Retina (tissue), 1 donor: ENCODE measurements around the gene RNF125.
"Not testable (repeated sequence)": the region's sequence is repeated elsewhere in the genome, so short reads cannot be mapped to it uniquely, and the experiment has no call there.

Experiments used
- DNase-seq: peaks from one replicate; pipeline ENCODE4 v3.0.0-alpha.2; 2016

The RNF125 gene

DNA sequence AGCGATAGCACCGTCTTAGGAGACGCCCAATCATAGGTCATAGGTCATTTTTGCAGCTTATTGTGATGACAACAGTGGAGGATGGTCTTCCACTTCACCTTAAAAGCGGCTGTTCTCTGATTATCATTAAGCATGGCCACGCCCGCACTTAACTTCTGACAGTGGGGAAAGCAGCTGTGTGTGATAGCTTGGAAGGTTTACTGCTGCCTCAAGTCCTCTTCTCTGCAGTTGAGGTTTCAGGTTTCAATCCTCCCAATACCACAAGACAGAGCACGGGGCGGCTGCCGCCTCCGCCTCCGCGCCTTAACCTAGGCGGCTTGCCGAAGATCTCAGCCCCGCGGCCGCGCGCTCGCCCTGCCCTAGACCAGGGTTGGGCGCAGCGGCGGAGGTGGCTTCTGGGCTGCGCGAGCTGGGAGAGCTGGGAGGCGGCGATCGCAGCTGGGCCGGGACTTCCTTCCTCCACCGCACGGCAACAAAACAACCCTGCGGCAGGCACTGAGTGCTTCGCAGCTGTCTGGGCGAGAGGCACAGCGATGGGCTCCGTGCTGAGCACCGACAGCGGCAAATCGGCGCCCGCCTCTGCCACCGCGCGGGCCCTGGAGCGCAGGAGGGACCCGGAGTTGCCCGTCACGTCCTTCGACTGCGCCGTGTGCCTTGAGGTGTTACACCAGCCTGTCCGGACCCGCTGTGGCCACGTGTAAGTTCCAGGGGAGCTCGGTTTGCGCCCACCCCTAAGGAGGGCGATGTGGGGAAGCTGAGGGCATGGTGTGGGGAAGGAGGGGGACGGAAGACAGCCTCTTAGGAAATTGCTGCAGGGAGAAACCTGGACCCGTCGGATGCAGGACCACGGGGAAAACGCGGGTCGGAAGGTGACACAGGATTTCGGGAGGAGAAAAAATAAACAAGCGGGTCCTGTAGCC is at the start of gene RNF125:
Gene RNF125 (plus strand): TSS at position 495 of the 920 bp plus-strand sequence. CDS start 39 bp downstream, at position 534.
- peak; percentile 91 for DNase-seq

DNA sequence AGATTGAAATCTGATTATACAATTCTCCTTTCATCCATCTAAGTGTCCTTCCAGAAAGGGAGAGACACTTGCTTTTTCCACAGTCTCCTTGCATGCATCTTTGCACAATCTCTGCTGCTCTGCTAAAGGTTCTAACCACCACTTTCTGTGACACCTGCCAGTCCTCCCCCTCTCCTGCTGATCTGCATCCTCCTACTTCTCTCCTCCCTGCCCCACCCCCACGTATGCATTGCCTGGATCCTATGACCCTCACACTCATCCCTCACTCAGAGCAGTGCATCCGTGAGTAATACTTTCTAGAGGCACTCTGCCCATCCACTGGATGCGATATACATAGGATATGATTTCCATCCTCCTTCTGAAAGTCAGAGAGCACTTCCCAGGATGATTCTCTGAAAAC is 48.0 kb upstream of the RNF125 start:
- no peak for DNase-seq

DNA sequence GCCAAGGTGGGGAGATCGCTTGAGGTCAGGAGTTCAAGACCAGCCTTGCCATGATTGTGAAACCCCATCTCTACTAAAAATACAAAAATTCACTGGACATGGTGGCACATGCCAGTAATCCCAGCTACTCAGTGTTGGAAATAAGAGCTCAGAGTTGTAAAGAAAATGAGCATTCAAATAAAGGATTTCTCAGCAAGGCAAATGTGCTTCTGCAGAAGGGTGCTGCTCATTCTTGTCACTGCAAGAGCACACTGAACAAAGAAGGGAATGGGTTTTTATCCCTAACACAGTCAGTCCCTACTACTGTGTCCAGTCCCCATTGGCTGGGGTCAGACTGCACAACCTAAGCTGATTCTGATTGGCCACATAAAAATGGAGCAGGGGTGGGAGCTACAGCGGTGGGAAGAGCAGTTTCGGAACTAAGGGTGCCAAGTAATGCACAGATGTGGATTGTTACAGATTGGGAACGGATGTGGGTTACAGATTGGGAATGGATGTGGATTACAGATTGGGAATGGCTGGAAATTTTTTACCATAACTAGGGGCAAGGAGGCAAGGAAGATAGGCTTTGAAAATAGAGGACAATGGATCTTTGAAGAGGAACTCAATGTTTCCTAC is 44.6 kb upstream of the RNF125 start:
- no peak for DNase-seq

DNA sequence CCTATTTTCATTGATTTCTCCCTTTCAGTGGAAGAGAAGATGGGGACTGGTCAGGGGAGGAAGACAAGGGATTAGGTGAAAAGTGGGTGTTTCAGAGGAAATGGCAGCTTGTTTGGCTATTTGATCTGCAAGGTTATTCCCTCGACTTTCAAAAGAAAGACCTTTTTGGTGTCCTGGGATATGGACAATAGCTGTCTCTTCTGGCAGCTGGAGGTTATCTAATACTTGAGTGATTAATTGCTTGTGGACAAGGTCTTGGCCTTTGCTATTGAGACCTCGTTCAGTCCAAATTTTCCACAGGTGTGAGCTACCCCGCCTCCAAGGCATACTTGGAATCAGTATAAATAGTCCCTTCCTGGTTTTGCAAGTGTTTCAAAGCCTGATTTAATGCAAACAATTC is 42.4 kb upstream of the RNF125 start:
- no peak for DNase-seq

DNA sequence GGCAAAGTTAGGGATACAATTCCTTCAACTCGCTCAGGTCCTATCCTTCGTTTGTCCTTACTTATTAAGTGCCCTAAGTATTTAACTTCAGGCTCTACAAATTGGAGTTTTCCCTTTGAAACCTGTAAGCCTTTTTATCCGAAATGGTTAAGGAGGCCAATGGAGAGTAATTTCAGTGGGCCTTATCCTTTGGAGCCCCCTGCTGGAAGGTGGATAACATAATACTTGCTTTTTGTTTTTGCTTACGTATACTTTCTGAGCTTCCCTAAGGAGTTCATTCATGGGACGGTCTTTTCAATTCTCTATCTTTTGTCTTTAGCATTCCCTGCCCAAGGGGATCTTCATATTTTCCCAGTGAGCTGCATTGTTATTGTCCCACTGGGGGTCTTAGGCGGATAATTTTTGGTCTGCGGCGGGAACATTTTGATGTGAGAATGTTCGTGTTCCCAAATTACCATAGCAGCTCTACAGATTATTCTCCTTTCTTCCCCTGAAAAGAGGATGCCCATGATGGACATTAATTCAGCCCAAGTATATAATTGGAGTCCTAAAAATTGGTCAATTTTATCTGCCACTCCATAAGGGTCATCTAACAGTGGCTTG is 41.3 kb upstream of the RNF125 start:
- no peak for DNase-seq

DNA sequence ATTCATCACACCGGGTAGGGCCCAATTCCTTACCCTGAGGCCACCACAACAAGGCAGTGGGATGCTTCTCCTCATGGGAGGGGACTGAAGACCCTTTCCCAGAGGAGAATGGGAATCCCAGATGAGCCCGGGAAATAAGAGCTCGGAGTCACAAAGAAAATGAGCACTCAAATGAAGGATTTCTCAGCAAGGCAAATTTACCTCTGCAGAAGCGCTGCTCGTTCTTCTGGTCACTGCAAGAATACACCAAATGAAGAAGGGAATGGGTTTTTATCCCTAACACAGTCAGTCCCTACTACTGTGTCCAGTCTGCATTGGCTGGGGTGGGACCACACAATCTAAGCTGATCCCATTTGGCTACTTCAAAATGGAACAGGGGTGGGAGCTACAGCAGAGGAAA is 40.0 kb upstream of the RNF125 start:
- no peak for DNase-seq

DNA sequence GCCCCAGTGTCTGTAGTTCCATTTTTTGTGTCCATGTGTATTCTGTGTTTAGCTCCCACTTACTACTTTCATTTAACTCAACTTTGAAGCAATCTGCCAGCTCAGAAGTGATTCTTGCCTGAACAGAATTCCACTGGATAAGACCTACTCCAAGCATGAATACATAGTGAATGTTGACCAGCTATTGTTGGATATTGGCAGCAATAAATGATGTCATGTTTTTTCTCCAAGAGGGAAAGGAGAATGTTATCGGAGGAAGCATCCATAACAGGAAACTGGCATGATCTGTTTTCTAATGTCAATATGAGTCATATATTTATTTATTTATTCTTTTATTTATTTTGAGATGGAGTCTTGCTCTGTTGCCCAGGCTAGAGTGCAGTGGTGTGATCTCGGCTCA is 38.9 kb upstream of the RNF125 start:
- no peak for DNase-seq

DNA sequence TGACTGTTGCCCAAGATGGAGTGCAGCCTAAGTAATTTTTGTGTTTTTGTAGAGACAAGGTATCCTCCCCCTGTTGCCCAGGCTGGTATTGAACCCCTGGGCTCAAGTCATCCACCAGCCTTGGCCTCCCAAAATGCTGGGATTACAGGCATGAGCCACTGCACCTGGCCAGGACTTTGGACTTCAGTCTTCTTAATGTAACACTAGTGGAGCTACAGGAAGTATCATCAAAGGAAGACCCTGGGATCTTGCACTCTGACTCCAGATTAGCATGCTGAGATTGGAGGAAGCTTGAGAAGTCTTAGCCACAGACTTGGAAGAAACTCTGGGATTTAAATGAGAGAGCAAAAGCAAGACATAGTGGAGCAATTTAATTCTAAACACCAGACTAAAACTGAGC is 37.8 kb upstream of the RNF125 start:
- DNase-seq, result no peak

DNA sequence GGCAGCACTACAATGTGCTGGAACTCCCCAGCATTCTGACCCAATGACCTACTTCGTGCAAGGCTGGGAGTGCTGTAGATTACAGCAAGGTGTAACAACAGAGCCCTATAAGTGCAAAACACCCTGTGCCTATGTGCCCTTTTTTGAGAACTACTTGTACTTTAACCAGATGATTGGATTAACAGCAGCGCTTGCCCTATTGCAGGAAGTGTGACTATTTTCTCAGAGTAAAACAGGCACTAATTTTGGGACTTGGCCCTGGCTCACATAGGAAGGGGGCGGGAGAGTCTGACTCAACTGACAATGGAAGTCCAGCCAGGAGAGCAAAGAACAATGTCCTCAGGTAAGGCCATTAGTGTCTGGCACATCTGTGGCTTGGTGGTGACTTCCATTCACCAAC is 35.6 kb upstream of the RNF125 start:
- DNase-seq, result no peak

DNA sequence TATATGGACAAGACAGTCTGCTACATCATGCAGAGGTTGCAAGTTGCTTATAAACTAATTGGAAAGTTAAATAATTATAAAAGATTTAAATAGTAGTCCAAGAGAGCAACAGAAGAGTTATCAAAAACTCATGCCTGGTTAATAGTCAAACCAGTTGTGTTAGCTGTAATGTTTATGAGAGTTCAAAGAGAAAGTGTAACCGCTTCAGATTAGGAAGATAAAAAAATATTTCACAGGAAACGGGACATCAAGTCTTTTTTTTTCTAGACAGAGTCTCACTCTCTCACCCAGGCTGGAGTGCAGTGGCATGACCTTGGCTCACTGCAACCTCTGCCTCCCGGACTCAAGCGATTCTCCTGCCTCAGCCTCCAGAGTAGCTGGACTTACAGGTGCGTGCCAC is 34.6 kb upstream of the RNF125 start:
- DNase-seq, result no peak

DNA sequence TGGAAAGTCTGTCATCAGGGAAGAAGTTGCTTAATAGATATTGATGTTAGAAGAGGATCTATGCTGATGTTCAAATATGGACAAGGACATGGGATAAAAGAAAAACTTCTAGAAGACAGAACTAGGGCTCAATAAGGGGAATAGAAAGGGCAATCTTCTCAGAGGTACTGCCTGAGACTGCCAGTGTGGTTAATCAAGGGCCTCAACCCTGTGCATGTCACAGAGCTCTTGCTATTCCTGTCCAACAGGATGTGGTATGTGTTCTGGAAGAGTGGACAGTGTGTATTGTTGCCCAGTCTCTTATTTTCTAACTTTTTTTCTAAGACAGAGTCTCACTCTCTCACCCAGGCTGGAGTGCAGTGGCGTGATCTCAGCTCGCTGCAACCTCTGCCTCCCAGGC is 27.8 kb upstream of the RNF125 start:
- no peak for DNase-seq

DNA sequence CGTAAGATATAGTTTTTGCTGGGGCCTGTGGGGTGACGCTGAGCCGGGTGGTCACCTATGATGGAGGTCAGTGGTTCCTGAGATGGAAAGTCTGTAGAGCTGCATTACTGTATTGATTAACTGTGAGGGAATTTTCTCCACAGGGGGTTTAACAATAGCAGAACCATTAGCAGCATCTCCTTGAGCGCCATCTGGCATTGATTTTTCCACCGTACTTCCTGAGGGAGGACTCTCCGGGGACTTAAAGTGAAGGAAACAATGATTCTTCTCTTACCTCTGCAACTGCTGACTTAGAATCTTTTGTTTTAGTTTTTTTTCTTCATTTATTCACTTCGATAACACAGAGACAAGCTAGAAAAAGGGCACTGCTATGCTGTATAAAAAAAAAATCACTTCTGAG is 22.6 kb upstream of the RNF125 start:
- peak; percentile 10 for DNase-seq

DNA sequence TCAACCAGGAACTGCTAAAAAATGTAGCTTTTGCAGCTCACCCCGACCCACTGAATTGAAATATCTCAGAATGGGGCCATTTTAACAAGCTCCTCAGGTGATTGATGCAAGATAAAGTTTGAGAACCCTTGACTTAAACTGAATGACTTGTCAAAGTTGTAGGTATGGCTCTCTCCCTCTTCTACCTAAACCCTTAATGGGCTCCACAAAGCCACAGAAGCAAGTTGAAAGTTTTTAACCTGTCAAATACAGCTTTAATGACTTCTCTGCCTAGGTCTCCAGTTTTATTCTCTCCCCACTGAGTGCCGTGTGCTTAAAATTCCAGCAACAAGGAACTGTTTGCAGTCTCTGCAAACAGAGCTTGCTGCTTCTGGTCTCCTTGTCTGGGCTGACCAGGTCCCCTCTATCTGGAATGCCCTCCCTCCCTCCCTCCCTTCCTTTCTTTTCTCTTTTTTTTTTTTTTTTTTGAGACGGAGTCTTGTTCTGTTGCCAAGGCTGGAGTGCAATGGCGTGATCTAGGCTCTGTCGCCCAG is 19.7 kb upstream of the RNF125 start:
- DNase-seq, result no peak

DNA sequence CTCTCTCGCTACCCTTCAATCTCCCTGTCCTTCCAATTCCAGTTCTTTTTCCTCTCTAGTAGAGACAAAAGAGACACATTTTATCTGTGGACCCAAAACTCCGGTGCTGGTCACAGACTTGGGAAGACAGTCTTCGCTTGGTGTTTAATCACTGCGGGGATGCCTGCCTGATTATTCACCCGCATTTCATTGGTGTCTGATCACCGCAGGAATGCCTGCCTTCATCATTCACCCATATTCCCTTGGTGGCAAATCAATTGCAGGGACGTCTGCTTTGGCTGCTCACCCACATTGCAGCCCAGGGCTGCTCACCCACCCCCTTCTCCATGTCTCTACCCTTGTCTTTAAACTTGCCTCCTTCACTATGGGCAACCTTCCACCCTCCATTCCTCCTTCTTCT is 17.5 kb upstream of the RNF125 start:
- not testable (repeated sequence) for DNase-seq

DNA sequence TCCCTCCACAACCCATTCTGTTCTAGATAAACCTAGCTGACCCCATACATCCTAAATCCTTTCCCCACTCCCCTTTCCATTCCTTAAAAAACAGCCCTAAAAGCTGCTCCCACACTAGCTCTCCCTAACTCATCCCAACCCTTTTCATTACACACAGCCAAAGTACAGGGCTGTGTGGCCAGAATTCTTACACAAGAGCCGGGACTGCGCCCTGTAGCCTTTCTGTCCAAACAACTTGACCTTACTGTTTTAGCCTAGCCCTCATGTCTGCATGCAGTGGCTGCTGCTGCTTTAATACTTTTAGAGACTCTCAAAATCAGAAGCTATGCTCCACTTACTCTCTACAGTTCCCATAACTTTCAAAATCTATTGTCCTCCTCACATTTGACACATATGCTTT is 14.8 kb upstream of the RNF125 start:
- DNase-seq, result not testable (repeated sequence)

DNA sequence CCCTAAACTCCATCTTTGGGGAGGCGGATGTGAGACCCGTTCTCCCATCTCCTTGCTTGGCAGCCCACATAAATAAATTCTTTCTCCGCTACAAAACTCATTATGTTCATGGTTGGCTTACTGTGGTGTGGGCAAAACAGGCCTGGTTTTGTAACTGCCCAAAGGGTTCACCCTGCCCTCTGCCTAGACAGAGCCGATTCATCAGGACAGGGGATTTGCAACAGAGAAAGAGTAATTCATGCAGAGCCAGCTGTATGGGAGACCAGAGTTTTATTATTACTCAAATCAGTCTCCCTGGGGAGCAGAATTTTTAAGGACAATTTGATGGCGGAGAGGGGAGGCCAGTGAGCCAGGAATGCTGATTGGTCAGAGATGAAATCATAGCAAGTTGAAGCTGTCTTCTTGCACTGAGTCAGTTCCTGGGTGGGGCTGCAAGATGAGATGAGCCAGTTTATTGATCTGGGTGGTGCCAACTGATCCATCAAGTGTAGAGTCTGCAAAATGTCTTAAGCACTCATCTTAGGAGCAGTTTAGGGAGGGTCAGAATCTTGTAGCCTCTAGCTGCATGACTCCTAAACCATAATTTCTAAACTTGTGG is 8.4 kb upstream of the RNF125 start:
- no peak for DNase-seq

DNA sequence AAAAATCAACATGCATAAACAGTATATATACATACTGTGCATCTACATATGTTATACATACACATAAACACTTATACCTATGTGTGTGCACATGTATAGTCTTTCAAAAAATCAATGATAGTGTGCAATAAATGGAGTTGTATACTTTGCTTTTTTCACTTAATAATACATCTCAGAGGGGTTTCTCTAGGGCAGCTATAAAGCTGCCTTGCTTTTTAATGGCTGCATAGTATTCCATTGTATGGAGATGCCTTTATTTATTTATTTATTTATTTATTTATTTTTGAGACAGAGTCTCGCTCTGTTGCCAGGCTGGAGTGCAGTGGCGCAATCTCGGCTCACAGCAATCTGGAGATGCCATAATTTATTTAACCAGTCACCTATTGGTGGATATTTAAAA is 7.4 kb upstream of the RNF125 start:
- DNase-seq, result no peak

DNA sequence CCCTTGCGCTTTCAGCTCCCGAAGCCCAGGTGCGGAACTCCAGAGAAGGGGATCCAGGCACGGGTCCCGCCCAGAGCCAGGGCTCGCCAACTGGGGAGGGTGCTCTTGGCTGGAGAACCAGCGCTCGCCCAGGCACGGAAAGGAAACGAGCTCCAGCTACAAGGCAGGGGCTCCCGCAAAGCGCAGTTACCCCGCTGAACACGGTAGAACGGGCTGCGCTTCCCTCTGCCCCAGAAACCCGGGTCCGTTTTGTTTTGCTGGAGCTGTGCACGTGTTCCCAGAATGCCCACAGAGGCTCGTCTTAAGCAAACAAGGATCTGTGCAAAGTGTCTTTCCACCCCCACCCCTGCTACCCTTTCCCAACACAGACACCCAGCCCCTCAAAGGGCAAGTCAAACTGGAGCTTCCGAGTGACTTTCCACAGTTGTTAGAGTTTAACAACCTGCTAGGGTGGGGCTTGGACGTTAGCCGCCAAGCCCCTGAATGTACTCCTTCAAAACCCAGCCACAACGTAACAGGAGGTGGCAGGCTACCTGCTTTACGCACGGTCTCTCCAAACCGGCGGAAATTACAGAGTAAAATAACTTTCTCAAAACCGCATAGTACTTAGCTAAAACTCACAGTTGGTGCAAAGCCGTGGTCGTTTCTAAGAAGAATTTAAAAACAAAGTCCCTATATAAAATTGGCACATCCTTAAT is 775 bp downstream of the RNF125 start:
- no peak for DNase-seq

DNA sequence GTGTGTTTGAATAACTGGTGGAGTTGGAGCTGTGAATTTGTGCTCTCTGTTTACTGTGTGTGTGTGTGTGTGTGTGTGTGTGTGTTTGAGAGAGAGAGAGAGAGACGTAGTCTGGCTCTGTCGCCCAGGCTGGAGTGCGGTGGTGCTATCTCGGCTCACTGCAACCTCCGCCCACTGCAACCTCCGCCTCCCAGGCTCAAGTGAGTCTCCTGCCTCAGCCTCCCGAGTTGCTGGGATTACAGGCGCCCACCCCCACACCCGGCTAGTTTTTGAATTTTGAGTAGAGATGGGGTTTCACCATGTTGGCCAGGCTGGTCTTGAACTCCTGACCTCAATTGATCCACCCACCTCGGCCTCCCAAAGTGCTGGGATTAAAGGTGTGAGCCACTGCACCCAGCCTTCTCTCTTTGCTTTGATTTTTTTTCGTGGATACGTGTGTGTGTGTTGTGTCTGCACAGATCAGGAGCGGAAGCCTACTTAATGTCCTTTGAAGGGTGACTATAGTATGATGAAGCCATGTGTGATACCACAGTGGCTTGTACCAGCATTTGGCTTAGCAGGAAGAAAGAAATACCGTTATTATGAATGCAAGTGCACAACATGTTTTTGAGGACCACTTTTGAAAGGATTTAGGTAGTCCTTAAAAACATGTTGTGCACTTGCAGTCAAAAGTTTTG is 1.5 kb downstream of the RNF125 start:
- not testable (repeated sequence) for DNase-seq

DNA sequence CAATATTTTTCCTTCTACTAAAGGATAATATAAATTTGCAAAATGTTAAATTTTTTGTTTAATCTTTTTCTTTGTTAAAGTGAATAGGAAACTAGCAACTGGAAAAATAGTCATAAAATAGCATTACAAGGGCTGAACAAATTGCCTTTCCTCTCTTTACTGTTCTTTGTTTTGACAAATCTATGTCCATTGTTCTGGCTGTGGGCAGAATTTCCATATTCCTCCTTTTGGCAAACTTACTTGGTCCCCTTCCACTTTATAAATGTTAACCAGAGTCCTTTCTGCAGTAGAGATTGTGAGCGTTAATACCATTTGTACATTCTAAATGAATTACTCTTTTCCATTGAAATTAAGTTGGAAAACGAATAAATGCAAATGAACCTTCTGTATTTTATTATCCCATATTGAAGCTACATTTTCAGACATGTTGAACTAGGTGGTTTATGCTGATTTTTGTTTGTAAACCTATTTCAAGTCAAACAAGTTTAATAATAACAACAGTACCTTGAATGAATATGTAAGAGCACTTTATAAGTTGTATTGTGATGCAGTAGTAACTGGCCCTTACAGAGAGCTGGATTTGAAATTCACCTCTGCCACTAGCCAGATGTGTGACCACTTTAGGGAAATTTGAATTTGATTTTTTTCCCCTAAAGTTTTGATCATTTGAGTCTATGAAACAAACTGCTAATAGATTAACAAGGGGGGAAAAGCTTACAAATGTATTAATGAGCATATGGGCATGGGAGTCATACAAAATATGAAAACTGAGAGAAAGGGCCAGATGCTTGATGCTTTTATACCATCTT is 3.3 kb downstream of the RNF125 start:
- DNase-seq, result no peak

DNA sequence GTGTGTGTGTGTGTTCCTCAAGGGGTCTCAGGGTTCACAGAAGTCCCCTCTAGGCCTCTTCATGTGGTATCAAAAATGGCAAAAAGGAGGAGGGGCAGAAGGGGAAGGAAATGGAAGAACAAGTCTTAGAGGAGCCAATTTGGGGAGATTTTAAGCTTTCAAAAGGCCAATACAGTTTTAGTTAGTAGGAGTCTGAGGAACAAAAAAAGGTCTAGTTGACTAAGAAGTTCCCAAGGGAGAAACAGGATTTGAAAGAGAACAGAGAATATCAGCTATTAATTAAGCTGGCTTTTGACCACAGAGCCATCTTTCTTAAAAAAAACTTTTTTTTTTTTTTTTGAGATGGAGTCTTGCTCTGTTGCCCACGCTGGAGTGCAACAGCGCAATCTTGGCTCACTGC is 7.1 kb downstream of the RNF125 start:
- DNase-seq, result no peak
